ENCODE data around the gene STXBP1.

STXBP1 gene

GRCh38 chr9:127716412-127716811, 104.3 kb downstream of the STXBP1 start:
- DNase-seq = no peak

DNA sequence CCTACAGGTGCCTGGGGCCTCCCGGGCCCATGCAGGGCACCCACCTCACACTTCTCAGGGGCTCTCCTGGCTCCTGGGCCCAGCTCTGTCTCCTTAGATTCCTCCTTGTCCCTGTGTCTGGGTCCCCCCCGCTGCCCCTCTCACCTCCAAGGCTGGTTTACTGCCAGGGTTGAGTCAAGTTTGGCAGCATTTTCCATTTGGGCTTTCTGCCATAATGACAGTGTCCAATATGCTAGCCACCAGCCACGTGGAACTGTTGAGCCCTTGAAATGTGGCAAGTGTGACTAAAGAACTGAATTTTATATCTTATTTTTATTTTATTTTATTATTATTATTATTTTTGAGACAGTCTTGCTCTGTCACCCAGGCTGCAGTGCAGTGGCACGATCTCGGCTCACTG, 105.7 kb downstream of the STXBP1 start:
- DNase-seq = no peak

- no peak for DNase-seq
Observed at GRCh38 chr9:127720031-127720864, 108.2 kb downstream of the STXBP1 start.

DNA sequence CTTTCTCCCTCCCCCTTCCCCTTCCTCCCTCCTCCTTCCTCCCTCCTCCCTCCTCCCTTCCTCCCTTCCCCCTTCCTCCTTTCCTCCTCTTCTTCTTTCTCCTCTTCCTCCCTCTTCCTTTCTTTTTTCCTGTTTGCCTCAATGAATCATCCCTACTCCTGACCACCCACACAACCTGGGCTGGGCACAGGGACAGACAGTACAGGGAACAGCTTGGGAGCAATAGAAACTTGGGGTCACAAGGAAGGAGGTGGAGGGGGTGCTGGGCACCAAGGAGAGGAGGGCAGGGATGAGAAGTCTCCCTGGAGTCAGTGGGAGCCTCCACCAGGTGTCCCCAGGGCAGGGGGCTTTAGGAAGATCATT, 108.8 kb downstream of the STXBP1 start:
- DNase-seq = no peak

DNA sequence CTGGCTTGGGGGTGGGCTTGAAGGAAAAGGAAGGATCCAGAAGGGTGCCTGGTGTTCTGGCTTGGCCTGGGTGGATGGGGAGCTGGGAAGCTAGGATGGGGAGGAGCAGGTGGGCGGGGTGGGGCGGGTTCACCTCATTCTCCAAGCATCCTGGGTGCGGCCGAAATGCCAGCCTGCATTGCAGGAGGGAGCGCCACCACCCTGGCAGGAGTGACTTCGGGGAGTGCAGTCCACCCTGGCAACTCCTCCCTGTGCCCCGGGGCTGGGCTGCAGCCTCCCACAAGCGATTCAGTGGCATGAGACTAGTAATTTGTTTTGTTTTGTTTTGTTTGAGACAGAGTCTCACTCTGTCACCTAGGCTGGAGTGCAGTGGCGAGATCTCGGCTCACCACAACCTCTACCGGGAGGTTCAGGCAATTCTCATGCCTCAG, 109.3 kb downstream of the STXBP1 start:
- no peak for DNase-seq

DNA sequence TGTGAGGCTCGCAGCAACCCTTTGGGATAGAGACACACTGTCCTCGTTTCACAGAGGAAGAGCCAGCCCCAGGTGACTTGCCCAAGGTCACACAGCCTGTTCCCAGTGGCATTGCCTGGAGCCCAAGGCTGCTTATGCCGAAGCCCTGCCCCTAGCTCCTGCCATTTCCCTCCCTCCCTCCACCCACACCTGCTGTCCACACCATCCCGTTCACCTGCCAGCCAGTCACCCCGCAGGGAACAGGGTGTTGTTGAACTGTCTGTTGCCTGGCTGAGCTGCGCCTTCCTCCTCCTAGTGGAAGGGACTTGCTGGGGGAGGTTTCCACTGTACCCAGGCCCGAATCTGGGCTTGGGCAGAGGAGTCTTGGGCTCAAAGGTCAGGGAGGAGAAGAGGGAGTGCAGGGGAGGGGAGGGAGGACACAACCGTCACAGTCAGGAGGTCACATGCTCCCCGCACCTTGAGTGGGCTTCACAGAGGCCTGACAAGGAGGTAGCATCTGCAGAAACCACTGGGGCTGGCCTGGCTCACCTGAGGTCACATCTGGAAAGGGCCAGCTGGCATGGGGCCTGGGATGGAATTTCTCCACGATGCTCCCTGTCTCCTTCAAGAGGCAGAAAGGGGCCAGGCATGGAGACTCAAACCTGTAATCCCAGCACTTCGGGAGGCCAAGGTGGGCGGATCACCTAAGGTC, 110.1 kb downstream of the STXBP1 start:
- DNase-seq = no peak

DNA sequence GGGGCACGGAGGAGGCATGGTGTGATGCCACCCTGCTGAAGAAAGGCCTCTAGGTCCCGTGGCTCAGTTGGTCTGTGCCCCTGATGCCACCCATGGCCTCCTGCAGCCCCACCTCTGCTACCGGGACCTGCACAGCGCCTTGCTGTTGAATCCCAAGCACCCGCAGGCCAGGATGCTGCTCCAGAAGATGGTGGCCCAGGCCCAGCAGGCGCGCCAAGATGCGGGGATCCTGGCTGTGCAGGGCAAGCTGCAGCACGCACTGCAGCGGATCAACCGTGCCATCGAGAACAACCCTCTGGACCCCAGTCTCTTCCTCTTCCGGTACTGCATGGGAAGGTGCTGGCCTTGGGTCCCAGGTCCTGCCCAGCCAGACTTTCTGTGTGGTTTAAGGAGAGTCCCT, 110.9 kb downstream of the STXBP1 start:
- no peak for DNase-seq

GRCh38 chr9:127723444-127723843, 111.4 kb downstream of the STXBP1 start:
- DNase-seq = no peak

DNA sequence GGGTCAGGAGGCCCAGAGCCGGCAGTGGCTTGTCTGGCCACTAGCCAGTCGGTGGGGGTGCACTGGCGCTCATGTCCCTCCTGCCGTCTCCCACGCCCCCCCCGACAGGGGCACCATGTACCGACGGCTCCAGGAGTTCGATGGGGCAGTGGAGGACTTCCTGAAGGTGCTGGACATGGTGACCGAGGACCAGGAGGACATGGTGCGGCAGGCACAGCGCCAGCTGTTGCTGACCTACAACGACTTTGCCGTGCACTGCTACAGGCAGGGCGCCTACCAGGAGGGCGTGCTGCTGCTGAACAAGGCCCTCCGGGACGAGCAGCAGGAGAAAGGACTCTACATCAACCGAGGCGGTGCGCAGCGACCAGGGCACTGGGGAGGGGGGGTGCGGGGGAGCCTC, 111.9 kb downstream of the STXBP1 start:
- no peak for DNase-seq

DNA sequence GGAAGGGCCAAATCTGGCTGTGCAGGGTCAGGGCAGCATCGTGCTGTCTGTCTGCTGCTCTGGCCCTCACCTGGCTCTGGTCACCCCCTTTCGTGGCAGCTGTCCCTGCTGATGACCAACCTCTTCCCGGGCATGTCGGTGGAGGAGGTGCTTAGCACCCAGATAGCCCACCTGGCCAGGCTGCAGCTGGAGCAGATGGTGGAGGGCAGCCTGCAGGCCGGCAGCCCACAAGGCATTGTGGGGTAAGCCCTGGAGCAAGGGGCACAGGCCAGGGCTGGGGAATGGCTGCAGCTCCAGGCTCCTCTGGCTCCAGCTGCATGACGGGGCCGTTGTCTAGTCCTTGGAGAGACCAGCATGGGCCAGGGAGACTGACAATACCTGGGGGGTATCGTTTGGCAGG, 114.8 kb downstream of the STXBP1 start:
- DNase-seq = no peak

DNA sequence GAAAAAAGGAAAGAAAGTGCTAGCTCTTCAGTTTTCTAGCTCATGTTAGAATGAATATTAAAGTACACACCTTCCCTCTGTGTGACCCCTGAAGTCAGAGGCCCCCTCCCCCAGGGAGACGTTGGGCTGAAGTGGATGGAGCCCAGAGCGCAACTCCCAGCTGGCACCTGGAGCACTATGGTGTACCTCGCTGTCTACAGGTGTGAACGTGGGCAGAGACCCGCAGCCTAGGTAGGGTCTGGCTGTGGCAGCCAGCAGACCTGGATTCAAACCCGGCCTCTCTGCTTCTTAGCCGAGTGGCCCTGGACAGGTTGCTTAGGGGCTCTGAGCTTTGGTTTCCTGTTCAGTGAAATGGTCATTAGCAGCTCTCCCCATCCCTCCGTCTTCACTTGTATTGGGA, 116.7 kb downstream of the STXBP1 start:
- DNase-seq = no peak

GRCh38 chr9:127729522-127730256, 117.6 kb downstream of the STXBP1 start:
- no peak for DNase-seq

DNA sequence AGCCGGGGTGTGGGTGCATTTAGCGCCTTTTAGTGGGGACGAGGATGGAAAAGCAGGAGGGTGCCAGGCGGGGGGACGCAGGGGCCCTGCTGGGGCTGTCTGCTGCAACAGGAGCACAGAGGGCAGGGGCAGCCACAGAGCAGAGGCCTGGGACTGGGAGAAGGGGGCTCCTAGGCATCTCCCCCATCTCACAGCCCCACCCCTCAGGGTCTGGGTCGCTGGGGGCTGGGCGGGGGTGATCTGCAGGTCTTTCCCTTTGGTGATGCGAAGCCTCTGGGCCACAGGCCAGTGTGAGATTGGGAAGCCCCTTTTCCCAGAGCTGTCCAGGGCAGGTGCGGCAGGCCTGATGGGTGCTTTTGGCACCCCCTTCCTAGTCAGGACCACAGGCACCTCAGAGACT, 118.2 kb downstream of the STXBP1 start:
- DNase-seq = no peak

DNA sequence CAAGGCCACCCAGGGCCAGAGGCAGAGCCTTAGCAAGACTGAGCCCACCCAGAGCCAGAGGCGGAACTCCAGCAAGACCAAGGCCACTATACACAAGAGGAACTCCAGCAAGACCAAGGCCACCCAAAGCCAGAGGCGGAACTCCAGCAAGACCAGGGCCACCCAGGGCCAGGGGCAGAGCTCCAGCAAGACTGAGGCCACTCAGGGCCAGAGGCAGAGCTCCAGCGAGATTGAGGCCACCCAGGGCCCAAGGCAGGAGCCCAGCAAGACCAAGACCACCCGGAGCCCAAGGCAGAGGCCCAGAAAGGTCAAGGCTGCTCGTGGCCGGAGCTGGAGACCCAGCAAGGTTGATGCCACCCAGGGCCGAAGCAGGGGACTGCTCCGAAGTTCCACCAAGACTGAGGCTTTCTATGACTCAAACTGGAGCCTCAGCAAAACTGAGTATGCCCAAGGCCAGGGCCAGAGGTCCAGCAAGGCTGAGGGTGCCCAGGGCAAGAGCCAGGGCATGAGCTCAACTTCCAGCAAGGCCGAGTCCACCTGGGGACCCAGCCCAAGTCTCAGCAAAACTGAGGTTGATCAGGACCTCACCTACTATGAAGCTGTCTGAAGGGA, 118.8 kb downstream of the STXBP1 start:
- no peak for DNase-seq

GRCh38 chr9:127731938-127732337, 119.9 kb downstream of the STXBP1 start:
- DNase-seq = no peak

DNA sequence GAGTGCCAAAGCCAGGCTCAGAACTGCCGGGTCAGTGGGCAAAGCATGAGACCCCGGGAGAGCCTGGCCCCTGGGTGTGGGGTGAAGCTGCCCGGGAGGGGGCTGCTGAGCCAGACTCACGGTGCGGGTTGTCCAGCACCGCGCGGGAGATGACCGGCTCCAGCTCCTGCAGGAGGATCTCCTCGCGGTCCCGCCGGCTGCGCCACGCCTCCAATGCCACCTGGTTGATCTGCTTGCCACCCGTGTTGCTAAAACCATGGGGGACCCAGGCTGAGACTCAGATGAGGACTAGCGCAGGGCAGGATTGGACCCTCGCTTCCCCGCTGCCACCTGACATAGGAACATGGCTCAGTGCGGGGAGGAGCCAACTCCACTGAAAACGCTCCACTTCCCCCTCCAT, 120.4 kb downstream of the STXBP1 start:
- no peak for DNase-seq

- DNase-seq = no peak
Observed at GRCh38 chr9:127733614-127734013, 121.5 kb downstream of the STXBP1 start.

GRCh38 chr9:127734247-127734746, 122.2 kb downstream of the STXBP1 start:
- DNase-seq = no peak

GRCh38 chr9:127734747-127735529, 122.9 kb downstream of the STXBP1 start, which contains the start of gene TOR2A:
TOR2A (minus strand) TSS chr9:127735294; CDS start chr9:127735270, 24 bp downstream.
- peak; percentile 99 for DNase-seq

DNA sequence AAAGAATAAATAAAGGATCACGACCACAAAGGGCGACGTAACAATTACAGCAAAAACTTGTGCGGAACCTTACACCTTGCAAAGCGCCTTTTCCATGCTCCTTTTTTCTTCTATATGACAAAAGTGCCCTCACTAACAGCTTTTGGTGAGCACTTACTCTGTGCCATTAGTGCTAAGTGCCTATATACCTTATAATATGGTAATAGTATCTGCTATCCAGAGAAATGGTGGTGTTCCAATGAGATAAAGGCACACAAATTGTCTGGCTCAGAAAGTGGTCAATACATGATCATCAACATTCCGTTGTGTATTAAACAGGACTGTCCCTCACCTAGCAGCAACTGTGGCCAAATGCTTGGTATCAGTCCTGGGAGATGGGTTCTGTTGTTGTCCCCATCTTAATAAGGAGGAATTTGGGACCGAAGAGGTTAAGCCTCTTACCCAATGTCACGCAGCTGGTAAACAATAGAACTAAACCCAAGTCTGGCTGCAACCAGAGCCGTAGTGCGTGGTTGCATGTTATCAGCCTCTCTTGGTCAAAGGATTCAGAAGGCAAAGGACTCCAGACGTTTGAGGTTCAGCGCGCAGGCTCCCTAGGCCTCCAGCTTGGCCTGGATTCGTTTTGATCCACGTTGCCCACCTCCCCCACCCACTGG, 123.6 kb downstream of the STXBP1 start:
- DNase-seq = no peak

- no peak for DNase-seq
Observed at GRCh38 chr9:127738666-127739065, 126.6 kb downstream of the STXBP1 start.
